Activated naive CD8-positive, alpha-beta T cell treated with anti-CD3 and anti-CD28 coated beads for 36 hours (primary cell): ENCODE data around the gene LMBR1L. TPM values are rescaled to one million over a fixed set of nuclear protein-coding genes. Genes with fewer than 3 reads are reported as not detected.
"Not testable (repeated sequence)": the region's sequence is repeated elsewhere in the genome, so short reads cannot be mapped to it uniquely, and the experiment has no call there.

Source experiments
- DNase-seq: peaks from one replicate; pipeline ENCODE4 v3.0.0; 2021
- H3K27ac Mint-ChIP-seq: one replicate; pipeline ENCODE4 v1.8.0; 2022; ENCODE audit warnings: mild to moderate bottlenecking, moderate library complexity, mixed read lengths
- H3K27me3 Mint-ChIP-seq: one replicate; pipeline ENCODE4 v1.8.0; 2022; ENCODE audit warnings: mild to moderate bottlenecking, mixed read lengths
- H3K36me3 Mint-ChIP-seq: one replicate; pipeline ENCODE4 v1.8.0; 2021; ENCODE audit warnings: mild to moderate bottlenecking, mixed read lengths
- H3K4me1 Mint-ChIP-seq: one replicate; pipeline ENCODE4 v1.8.0; 2021; ENCODE audit warnings: mixed read lengths
- H3K4me3 Mint-ChIP-seq: one replicate; pipeline ENCODE4 v1.8.0; 2022; ENCODE audit warnings: mild to moderate bottlenecking, moderate library complexity, mixed read lengths
- H3K9me3 Mint-ChIP-seq: one replicate; pipeline ENCODE4 v1.8.0; 2022; ENCODE audit warnings: mixed read lengths
- total RNA-seq, 2 experiments: library from RNA; stranded (reverse); gene quantifications; one replicate each; pipeline ENCODE4 v1.2.3, GENCODE V29; 2021

Gene LMBR1L
- 10 to 100 TPM; 21.9 to 25.4 TPM for total RNA-seq

DNA sequence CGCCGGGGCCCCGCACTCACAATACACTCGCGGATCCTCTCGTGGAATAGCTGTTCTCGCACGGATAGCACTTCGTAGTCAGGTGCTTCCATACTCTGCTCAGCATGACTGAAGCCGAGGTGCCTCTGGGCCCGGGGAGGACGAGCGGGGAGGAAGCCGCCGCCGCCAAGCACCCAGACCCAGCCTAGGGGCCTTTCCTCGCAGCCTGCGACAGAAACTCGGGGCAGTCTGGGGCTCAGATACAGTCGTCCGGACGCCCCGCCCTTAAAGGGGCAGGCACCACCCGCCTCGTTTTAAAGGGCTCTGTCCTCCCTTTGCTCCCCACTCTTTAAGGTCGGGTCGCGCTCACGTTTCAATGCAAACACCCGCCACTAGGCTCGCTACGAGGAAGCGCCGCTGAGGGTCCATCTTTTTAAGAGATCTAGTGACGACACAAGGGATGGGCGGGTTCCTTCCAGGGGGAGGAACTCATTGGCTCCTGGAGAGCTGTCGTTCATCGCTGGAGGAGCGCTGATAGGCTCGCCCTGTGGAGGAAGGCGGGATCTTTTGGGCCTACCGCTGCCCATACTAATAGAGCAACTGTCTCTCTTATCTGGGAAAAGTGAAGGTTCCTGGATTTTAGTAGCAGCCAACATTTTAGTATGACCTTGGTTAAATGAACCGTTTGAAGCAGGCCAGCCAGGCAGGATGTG, at the start of gene LMBR1L:
LMBR1L (minus strand) TSS at position 384 of the 692 bp plus-strand sequence; CDS start at position 92, 292 bp downstream.
- H3K4me3 Mint-ChIP-seq = peak within 1 kb of the TSS; percentile 94
- H3K36me3 Mint-ChIP-seq = no peaks in the 10 kb centered on the region
- peaks cover 32% of the 10 kb centered on the region for H3K4me1 Mint-ChIP-seq

GRCh38 chr12:49160399-49160798, 49.8 kb upstream of the LMBR1L start:
- no peak overlapping the region for H3K27ac Mint-ChIP-seq

More for the DNA sequence above, at the start of gene LMBR1L:
- Mint-ChIP-seq H3K27ac (peak within 1 kb of the TSS; percentile 84), H3K27me3 (no peaks in the 10 kb centered on the region), H3K9me3 (no peaks in the 10 kb centered on the region)
- peak; percentile 93 for DNase-seq

GRCh38 chr12:49154221-49154620, 43.6 kb upstream of the LMBR1L start:
- Mint-ChIP-seq H3K4me3 (no peak overlapping the region), H3K4me1 (peaks cover 3% of the 10 kb centered on the region), H3K36me3 (peaks cover 2% of the 10 kb centered on the region), H3K27ac (no peak overlapping the region), H3K9me3 (no peaks in the 10 kb centered on the region), H3K27me3 (no peaks in the 10 kb centered on the region)
- DNase-seq = no peak

More at GRCh38 chr12:49160399-49160798, 49.8 kb upstream of the LMBR1L start:
- no peaks in the 10 kb centered on the region for H3K36me3 Mint-ChIP-seq
- no peaks in the 10 kb centered on the region for H3K9me3 Mint-ChIP-seq
- H3K4me3 Mint-ChIP-seq = no peak overlapping the region
- H3K4me1 Mint-ChIP-seq = no peaks in the 10 kb centered on the region
- H3K27me3 Mint-ChIP-seq = no peaks in the 10 kb centered on the region
- DNase-seq = no peak

DNA sequence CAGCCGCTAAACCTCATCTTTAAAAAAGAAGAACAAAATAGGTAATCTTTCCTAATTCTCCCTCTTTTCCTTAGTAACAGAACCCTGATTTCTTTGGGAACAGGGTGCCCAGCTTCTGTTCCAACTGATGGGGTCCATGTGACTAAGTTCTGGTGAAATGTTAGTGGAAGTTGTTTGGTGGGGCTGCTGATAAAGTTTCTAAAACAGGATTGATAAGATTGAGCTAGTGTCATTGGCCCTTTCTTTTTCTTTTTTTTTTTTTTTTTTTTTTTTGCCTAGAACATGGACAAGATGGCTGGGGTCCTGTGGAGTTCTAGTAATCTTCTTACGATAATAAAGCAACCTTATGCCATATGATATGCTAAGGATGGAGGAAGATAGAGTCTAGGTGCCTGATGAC, 36.7 kb upstream of the LMBR1L start:
- DNase-seq = no peak
- no peak overlapping the region for H3K4me3 Mint-ChIP-seq
- peaks cover 2% of the 10 kb centered on the region for H3K36me3 Mint-ChIP-seq
- H3K27ac Mint-ChIP-seq = no peak overlapping the region
- H3K4me1 Mint-ChIP-seq = peaks cover 3% of the 10 kb centered on the region
- no peaks in the 10 kb centered on the region for H3K27me3 Mint-ChIP-seq
- no peaks in the 10 kb centered on the region for H3K9me3 Mint-ChIP-seq

DNA sequence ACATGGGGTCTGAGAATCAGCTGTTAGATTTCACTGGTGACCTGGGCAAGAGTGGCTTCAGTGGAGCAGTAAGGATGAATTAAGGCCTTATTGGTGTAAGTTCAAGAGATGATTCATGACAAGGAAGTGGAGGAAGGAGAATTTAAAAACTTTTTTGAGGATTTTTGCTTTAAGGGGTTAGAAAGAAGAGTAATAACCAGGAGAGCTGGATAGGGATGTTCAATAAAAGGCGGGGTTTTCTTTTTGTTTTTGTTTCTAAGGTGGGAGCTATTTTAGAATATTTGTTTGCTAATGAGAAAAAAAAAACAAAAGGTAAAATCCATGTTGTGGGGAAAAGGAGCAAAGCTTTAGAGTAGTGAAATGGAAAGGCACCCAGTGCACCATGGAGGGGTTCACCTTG, 35.8 kb upstream of the LMBR1L start:
- H3K27me3 Mint-ChIP-seq = no peaks in the 10 kb centered on the region
- H3K9me3 Mint-ChIP-seq = no peaks in the 10 kb centered on the region
- peaks cover 2% of the 10 kb centered on the region for H3K36me3 Mint-ChIP-seq
- DNase-seq = no peak
- H3K4me1 Mint-ChIP-seq = peaks cover 3% of the 10 kb centered on the region
- H3K4me3 Mint-ChIP-seq = no peak overlapping the region
- no peak overlapping the region for H3K27ac Mint-ChIP-seq

- H3K4me1 Mint-ChIP-seq = peaks cover 3% of the 10 kb centered on the region
- DNase-seq = no peak
- H3K27ac Mint-ChIP-seq = no peak overlapping the region
- H3K9me3 Mint-ChIP-seq = no peaks in the 10 kb centered on the region
- H3K27me3 Mint-ChIP-seq = no peaks in the 10 kb centered on the region
- H3K4me3 Mint-ChIP-seq = no peak overlapping the region
- peaks cover 3% of the 10 kb centered on the region for H3K36me3 Mint-ChIP-seq
These were observed 33.7 kb upstream of the LMBR1L start for GRCh38 chr12:49144384-49144783.

DNA sequence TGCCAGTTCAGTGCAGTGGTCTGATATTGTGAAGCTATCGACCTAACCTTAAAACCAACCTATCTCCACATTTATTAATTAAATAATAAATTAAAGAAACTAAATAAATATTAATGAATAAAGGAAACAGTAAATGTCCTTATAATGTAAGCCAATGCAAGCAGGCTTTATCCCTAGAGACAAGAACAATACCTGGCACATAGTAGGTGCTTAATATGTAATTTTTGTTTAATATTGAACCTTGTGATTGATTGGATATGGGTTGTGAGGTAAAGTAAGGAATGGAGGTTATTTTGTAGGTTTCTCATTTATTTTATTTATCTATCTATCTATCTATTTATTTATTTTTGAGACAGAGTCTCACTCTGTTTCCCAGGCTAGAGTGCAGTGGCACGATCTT, 28.4 kb upstream of the LMBR1L start:
- Mint-ChIP-seq H3K27me3 (no peaks in the 10 kb centered on the region), H3K36me3 (peaks cover 8% of the 10 kb centered on the region), H3K27ac (no peak overlapping the region), H3K4me3 (no peak overlapping the region), H3K9me3 (no peaks in the 10 kb centered on the region), H3K4me1 (peaks cover 5% of the 10 kb centered on the region)
- DNase-seq = no peak

DNA sequence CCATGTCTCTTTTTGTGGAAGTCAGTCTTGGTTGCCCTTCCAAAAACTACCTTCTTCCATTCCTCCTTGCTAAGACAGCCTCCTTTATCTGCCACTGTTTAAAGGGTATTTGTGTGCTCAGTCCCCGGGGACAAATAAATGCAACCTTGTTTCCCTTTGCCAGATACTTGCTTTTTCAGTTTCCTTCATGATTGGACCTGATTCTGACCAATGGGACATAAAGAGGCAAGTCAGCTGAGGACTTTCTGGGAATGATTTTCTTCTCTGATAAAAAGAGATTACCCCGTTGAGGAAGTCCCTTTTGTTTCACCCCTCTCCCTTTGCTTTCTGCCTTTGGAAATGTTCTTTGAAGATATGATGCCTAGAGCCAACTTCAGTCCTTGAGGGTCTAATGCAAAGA, 27.9 kb upstream of the LMBR1L start:
- DNase-seq = no peak
- Mint-ChIP-seq H3K36me3 (peaks cover 8% of the 10 kb centered on the region), H3K4me3 (no peak overlapping the region), H3K9me3 (no peaks in the 10 kb centered on the region), H3K4me1 (peaks cover 9% of the 10 kb centered on the region), H3K27ac (no peak overlapping the region), H3K27me3 (no peaks in the 10 kb centered on the region)

DNA sequence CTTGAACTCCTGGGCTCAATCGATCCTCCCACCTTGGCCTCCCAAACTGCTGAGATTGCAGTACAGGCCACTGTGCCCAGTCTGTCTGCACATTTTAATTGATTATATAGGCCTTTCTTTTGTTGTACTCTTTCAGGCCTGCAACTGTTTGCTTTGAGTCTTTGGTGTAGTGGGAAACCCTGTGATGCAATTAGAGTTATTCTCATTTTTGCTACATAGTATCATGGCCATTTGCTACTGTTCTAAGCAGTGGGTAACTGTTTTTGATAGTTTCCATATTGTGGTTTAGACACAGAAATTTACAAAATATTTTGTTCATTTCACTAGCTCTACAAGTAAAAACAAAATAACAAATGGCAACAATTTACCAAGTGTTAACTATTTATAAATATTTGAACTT, 26.8 kb upstream of the LMBR1L start:
- Mint-ChIP-seq H3K27ac (no peak overlapping the region), H3K4me1 (peaks cover 12% of the 10 kb centered on the region), H3K27me3 (no peaks in the 10 kb centered on the region), H3K4me3 (no peak overlapping the region), H3K36me3 (peaks cover 8% of the 10 kb centered on the region), H3K9me3 (no peaks in the 10 kb centered on the region)
- no peak for DNase-seq

DNA sequence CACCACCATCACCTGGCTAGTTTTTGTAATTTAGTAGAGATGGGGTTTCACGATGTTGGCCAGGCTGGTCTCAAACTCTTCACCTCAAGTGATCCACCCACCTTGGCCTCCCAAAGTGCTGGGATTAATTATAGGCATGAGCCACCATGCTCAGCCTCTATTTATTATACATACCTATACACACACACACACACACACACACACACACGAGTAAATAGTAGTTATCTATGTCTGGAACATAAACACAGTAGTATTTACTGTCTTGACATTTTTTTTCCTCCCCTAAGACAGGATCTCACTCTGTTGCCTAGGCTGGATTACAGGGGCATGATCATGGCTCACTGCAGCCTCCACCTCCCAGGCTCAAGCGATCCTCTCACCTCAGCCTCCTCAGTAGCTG, 26.4 kb upstream of the LMBR1L start:
- not testable (repeated sequence) for H3K9me3 Mint-ChIP-seq, H3K27me3 Mint-ChIP-seq, DNase-seq, H3K4me3 Mint-ChIP-seq, H3K27ac Mint-ChIP-seq, H3K36me3 Mint-ChIP-seq
- peaks cover 12% of the 10 kb centered on the region for H3K4me1 Mint-ChIP-seq

DNA sequence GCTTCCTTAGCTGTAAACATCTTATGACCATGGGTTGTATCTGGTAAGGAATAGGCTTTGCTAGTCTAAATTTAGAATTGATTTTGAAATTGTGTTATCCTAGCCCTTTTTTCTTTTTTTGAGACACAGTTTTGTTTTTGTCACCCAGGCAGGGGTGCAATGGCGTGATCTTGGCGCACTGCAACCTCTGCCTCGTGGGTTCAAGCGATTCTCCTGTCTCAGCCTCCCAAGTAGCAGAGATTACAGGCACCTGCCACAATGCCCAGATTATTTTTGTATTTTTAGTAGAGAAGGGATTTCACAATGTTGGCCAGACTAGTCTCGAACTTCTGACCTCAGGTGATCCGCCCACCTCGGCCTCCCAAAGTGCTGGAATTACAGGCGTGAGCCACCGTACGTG, 22.9 kb upstream of the LMBR1L start:
- peaks cover 13% of the 10 kb centered on the region for H3K27me3 Mint-ChIP-seq
- H3K27ac Mint-ChIP-seq = no peak overlapping the region
- H3K4me3 Mint-ChIP-seq = peak overlapping the region; percentile 15
- H3K9me3 Mint-ChIP-seq = peaks cover 4% of the 10 kb centered on the region
- H3K4me1 Mint-ChIP-seq = peaks cover 25% of the 10 kb centered on the region
- H3K36me3 Mint-ChIP-seq = peaks cover 32% of the 10 kb centered on the region
- DNase-seq = no peak

DNA sequence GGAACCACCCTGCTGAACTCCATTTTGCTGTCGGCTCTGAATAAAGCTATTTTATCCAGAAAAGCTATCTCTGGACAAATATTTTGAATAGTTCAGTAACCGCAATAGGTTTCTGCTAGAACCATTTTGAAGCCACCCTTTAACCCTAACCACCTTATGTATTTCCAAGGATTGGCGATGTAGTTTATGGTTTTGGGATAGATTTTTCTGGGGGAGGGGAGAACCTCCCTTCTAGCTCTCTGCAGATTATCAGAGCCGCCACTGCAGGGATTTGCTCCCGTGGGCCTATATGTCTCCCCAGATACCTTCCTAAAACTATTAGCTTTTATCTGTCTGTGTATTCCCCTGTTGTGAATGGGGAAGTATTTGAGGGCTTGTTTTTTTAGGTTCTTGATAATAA, 22.4 kb upstream of the LMBR1L start:
- H3K27ac Mint-ChIP-seq = no peak overlapping the region
- H3K4me1 Mint-ChIP-seq = peaks cover 25% of the 10 kb centered on the region
- DNase-seq = no peak
- H3K27me3 Mint-ChIP-seq = peaks cover 14% of the 10 kb centered on the region
- peaks cover 4% of the 10 kb centered on the region for H3K9me3 Mint-ChIP-seq
- peaks cover 37% of the 10 kb centered on the region for H3K36me3 Mint-ChIP-seq
- peak overlapping the region; percentile 88 for H3K4me3 Mint-ChIP-seq

- H3K36me3 Mint-ChIP-seq = peaks cover 43% of the 10 kb centered on the region
- H3K27me3 Mint-ChIP-seq = peaks cover 18% of the 10 kb centered on the region
- peaks cover 35% of the 10 kb centered on the region for H3K4me1 Mint-ChIP-seq
- H3K9me3 Mint-ChIP-seq = peaks cover 4% of the 10 kb centered on the region
- peak overlapping the region; percentile 95 for H3K27ac Mint-ChIP-seq
- peak overlapping the region; percentile 88 for H3K4me3 Mint-ChIP-seq
- no peak for DNase-seq
These were observed 21.3 kb upstream of the LMBR1L start for GRCh38 chr12:49131894-49132461.

GRCh38 chr12:49131051-49131893, 20.6 kb upstream of the LMBR1L start, which contains the start of gene TUBA1B:
TUBA1B (minus strand) TSS chr12:49131395; CDS start chr12:49131300, 95 bp downstream.
- peak; percentile 95 for DNase-seq
- Mint-ChIP-seq H3K4me1 (peaks cover 35% of the 10 kb centered on the region), H3K4me3 (peak within 1 kb of the TSS; percentile 98), H3K27ac (peak within 1 kb of the TSS; percentile 99), H3K36me3 (peaks cover 47% of the 10 kb centered on the region), H3K9me3 (peaks cover 4% of the 10 kb centered on the region), H3K27me3 (peaks cover 18% of the 10 kb centered on the region)
